B cell (primary cell): ENCODE results near the gene TMEM151A.

Experiments used
- CTCF ChIP-seq: fragments of 200-600 bp; IDR thresholded peaks from one replicate; pipeline ENCODE4 v1.8.0; 2022; ENCODE audit warnings: antibody characterized with exemption, mild to moderate bottlenecking
- EZH2 ChIP-seq: IDR thresholded peaks from 2 replicates; pipeline ENCODE4 v1.6.1; 2012; ENCODE audit warnings: borderline replicate concordance, low read depth, mild to moderate bottlenecking, moderate library complexity, low read length; ENCODE audit not compliant: insufficient read depth, poor library complexity, severe bottlenecking

GRCh38 chr11:66264914-66265313 lies 26.8 kb upstream of the TMEM151A start:
- TF ChIP-seq CTCF (peak; percentile 32), EZH2 (no peak)
